CD4-positive, alpha-beta T cell (primary cell): Measurements from ENCODE around the gene MRPS5. TPM values are rescaled to one million over a fixed set of nuclear protein-coding genes. Genes with fewer than 3 reads are reported as not detected.

ENCODE experiments used
- ATAC-seq: fragments of 200-7000 bp; cut with Tn5 transposase; one replicate; pipeline ENCODE4 v1.10.0; 2022; ENCODE audit warnings: mild to moderate bottlenecking; ENCODE audit not compliant: poor library complexity
- CTCF ChIA-PET: fragments of 350-600 bp; sonication (Branson Sonifier 250); formaldehyde crosslinking; loops from one replicate; lab custom pipeline; 2021; ENCODE audit warnings: antibody characterized with exemption, inconsistent platforms; lab: Charles Lee
- POLR2A ChIA-PET: fragments of 350-600 bp; sonication (Branson Sonifier 250); formaldehyde crosslinking; loops from one replicate; lab custom pipeline; 2021; ENCODE audit warnings: antibody characterized with exemption, inconsistent platforms; lab: Charles Lee
- DNase-seq, 14 experiments: peaks; one replicate each; pipeline ENCODE4 v3.0.0-alpha.2; 2013 to 2020; ENCODE audit warnings: mixed read lengths in 2 of 14
- H3K27ac ChIP-seq, 2 donors: one replicate each; pipeline versions ENCODE4 v1.5.1 to v1.7.0; 2013; ENCODE audit warnings: low read length in 2 of 2, low read depth in 1 of 2, mild to moderate bottlenecking in 1 of 2
- H3K27me3 ChIP-seq, 2 experiments: 1 replicate in 1 of 2; 2 replicates in 1 of 2; pipeline versions ENCODE4 v1.6.1 to v1.7.0; 2013; ENCODE audit warnings: low read length in 2 of 2, control low read depth in 1 of 2, mild to moderate bottlenecking in 1 of 2, moderate library complexity in 1 of 2; ENCODE audit not compliant: insufficient read depth in 2 of 2, control insufficient read depth in 1 of 2
- H3K36me3 ChIP-seq: one replicate; pipeline ENCODE4 v1.6.1; 2013; ENCODE audit warnings: low read length, control low read depth; ENCODE audit not compliant: insufficient read depth
- H3K4me1 ChIP-seq: one replicate; pipeline ENCODE4 v1.6.1; 2013; ENCODE audit warnings: low read length, control low read depth; ENCODE audit not compliant: insufficient read depth
- H3K4me3 ChIP-seq: one replicate; pipeline ENCODE4 v1.5.1; 2013; ENCODE audit warnings: mild to moderate bottlenecking, low read length, moderate library complexity
- H3K9me3 ChIP-seq, 2 experiments: 1 replicate in 1 of 2; 2 replicates in 1 of 2; pipeline versions ENCODE4 v1.6.1 to v1.7.0; 2013; ENCODE audit warnings: low read length in 2 of 2, mild to moderate bottlenecking in 2 of 2, control low read depth in 1 of 2, moderate library complexity in 1 of 2; ENCODE audit not compliant: control insufficient read depth in 1 of 2, insufficient read depth in 1 of 2
- H3K27ac Mint-ChIP-seq: one replicate; pipeline ENCODE4 v1.8.0; 2020; ENCODE audit warnings: mixed read lengths
- H3K27me3 Mint-ChIP-seq: one replicate; pipeline ENCODE4 v1.8.0; 2021; ENCODE audit warnings: mixed read lengths
- H3K36me3 Mint-ChIP-seq: one replicate; pipeline ENCODE4 v1.8.0; 2021; ENCODE audit warnings: low read depth, mixed read lengths
- H3K4me1 Mint-ChIP-seq: one replicate; pipeline ENCODE4 v1.8.0; 2021; ENCODE audit warnings: low read depth, mixed read lengths
- H3K4me3 Mint-ChIP-seq: one replicate; pipeline ENCODE4 v1.8.0; 2020; ENCODE audit warnings: mild to moderate bottlenecking, mixed read lengths
- H3K9me3 Mint-ChIP-seq: one replicate; pipeline ENCODE4 v1.8.0; 2020; ENCODE audit warnings: mixed read lengths
- intact Hi-C, 2 experiments: fragments of 100-400 bp; cut with DNase I in 1 of 2; cut with micrococcal nuclease in 1 of 2; formaldehyde crosslinking; loops; one replicate each; pipeline versions ENCODE4 v1.15.1 to v1.9.0; 2023 to 2025; cut with DNase I, micrococcal nuclease
- total RNA-seq, 174 experiments: library from RNA in 2 of 174; stranded (reverse) in 2 of 174; gene quantifications; one replicate each; pipeline ENCODE4 v1.2.3 and lab custom pipeline; 2021 to 2026
- TF ChIP-seq, protein P1 (sequence below): fragments of 200-600 bp; IDR thresholded peaks from one replicate; pipeline ENCODE4 v1.8.0; 2022; ENCODE audit warnings: antibody characterized with exemption, mild to moderate bottlenecking

Gene MRPS5
- total RNA-seq, 2 experiments from 2014 or later, result 15.3 to 16.3 TPM

DNA sequence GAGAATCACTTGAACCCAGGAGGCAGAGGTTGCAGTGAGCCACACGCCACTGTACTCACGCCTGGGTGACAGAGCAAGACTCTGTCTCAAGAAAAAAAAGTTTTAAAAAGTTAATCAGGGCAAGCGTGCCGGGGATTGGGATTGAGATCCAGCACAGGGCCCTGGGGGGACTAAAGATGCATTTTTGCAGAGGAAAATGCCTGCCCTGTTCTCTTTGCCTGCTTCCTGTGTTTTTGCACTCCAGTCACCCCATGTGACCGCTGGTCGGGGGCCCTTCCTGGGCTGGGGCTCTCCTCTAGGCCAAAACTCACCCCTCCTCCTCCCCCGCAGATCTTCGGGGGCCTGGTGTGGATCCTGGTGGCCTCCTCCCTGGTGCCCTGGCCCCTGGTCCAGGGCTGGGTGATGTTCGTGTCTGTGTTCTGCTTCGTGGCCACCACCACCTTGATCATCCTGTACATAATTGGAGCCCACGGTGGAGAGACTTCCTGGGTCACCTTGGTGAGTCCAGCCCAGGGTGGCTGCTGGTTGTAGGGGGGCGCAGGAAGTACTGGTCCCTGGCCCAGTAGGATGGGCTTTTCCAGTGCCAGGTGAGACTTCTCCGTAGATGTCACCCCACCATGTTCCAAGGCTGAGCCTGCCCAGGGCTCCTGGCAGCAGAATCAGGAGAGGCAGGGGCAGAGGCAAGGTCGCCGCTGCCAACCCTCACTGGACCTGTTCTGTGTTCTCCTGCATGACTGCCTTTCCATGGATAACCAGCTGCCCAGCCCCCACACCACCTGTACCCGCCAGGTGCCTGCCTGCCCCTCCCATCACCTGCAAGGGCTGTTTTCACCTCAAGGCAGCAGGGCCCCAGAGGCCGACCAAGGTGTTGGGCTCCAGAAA lies 73.7 kb downstream of the MRPS5 start:
- CTCF ChIA-PET, result interaction anchor here (1.2 to 1.3 kb wide), 2 partner anchors 25 to 29 kb away, joined by 3 to 4 read pairs; no protein-coding TSS in a partner anchor
- Histone ChIP-seq H3K4me1 (peaks cover 71% of the 10 kb centered on the region), H3K9me3 (no peaks in the 10 kb centered on the region), H3K27ac (peak overlapping the region in 1 of 2 donors; percentile 9), H3K4me3 (no peak overlapping the region), H3K36me3 (peaks cover 63% of the 10 kb centered on the region), H3K27me3 (no peaks in the 10 kb centered on the region)
- peak overlapping the region; percentile 71 for H3K27ac Mint-ChIP-seq
- POLR2A ChIA-PET, result interaction anchor here (1.3 to 2.9 kb wide), 3 partner anchors 10 to 27 kb away, joined by 3 to 10 read pairs (median 5); partner anchors contain the start of gene MAL
- intact Hi-C loops, result no loop called here
- H3K4me3 Mint-ChIP-seq, result no peak overlapping the region
- TF ChIP-seq, protein P1, sequence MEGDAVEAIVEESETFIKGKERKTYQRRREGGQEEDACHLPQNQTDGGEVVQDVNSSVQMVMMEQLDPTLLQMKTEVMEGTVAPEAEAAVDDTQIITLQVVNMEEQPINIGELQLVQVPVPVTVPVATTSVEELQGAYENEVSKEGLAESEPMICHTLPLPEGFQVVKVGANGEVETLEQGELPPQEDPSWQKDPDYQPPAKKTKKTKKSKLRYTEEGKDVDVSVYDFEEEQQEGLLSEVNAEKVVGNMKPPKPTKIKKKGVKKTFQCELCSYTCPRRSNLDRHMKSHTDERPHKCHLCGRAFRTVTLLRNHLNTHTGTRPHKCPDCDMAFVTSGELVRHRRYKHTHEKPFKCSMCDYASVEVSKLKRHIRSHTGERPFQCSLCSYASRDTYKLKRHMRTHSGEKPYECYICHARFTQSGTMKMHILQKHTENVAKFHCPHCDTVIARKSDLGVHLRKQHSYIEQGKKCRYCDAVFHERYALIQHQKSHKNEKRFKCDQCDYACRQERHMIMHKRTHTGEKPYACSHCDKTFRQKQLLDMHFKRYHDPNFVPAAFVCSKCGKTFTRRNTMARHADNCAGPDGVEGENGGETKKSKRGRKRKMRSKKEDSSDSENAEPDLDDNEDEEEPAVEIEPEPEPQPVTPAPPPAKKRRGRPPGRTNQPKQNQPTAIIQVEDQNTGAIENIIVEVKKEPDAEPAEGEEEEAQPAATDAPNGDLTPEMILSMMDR, result no peak
- DNase-seq, result no peak
- peaks cover 75% of the 10 kb centered on the region for H3K36me3 Mint-ChIP-seq
- peaks cover 72% of the 10 kb centered on the region for H3K4me1 Mint-ChIP-seq
- no peak for ATAC-seq
- H3K9me3 Mint-ChIP-seq, result no peaks in the 10 kb centered on the region
- no peaks in the 10 kb centered on the region for H3K27me3 Mint-ChIP-seq

DNA sequence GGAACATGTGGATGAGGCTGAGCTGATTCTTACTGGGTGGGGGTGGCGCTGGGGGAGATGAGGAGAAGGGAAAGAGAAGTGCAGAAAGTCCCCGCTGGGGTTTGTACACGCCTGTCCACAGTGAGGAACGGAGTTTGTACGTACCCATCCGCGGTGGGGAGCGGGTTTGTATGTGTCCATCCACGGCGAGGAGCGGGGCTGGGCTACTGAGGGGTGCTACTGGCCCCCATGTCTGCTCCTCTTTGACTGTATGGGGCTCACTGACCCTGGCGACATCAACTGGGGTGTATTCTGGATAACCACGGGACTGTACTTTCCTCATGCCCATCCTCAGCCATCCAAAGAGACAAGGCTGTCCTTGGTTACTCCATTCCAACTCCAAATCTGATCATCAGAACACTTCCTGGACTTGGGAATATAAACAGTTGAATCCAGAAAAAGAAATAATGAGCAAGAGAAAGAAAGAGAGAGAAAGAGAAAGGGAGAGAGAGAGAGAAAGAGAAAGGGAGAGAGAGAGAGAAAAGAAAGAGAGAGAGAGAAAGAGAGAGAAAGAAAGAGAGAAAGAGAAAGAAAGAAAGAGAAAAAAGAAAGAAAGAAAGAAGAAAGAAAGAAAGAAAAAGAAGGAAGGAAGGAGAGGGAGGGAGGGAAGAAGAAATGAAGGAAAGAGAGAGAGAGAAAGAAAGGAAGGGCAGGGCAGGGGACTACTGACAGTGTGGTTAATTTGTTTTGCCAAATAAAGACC lies 75.1 kb downstream of the MRPS5 start:
- ChIA-PET CTCF (no interaction called here), POLR2A (interaction anchor here (2.9 kb wide), 1 partner anchor 28 kb away, joined by 10 read pairs; no protein-coding TSS in a partner anchor)
- H3K36me3 ChIP-seq, result peaks cover 54% of the 10 kb centered on the region
- no peaks in the 10 kb centered on the region for H3K9me3 ChIP-seq
- Mint-ChIP-seq H3K36me3 (peaks cover 68% of the 10 kb centered on the region), H3K27ac (peak overlapping the region; percentile 71), H3K27me3 (no peaks in the 10 kb centered on the region), H3K9me3 (no peaks in the 10 kb centered on the region), H3K4me1 (peaks cover 71% of the 10 kb centered on the region), H3K4me3 (no peak overlapping the region)
- ATAC-seq (no peak), DNase-seq (no peak)
- TF ChIP-seq, protein P1, result no peak
- H3K27ac ChIP-seq, result no peak overlapping the region
- H3K4me1 ChIP-seq, result peaks cover 71% of the 10 kb centered on the region
- no peak overlapping the region for H3K4me3 ChIP-seq
- intact Hi-C loops, result no loop called here
- H3K27me3 ChIP-seq, result no peaks in the 10 kb centered on the region

DNA sequence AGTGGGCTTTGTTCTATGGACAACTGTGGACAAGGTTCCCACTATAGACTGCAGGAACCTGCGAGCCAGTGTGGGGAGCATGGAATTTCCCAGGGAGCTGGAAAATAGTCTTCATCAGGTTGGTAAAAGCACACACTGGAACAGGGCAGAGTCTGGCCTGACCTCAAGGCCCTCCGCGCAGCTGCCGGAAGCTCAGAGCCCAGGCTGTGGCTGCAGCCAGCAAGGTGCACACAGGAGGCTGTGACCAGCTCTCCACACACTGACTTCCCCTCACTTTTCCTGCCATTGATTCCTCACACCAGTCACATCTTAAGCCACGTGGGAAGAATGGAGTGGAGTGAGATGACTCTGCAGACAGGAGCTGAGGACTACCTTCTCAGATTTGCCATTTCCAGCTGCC lies 77.0 kb downstream of the MRPS5 start:
- no peak overlapping the region for H3K4me3 ChIP-seq
- H3K27me3 ChIP-seq, result no peaks in the 10 kb centered on the region
- H3K9me3 ChIP-seq, result no peaks in the 10 kb centered on the region
- CTCF ChIA-PET, result interaction anchor here (0.6 to 1.6 kb wide), 2 partner anchors 22 to 35 kb away, joined by 4 to 7 read pairs; no protein-coding TSS in a partner anchor
- H3K4me1 ChIP-seq, result peaks cover 64% of the 10 kb centered on the region
- POLR2A ChIA-PET, result interaction anchor here (0.9 to 4.0 kb wide), 7 partner anchors 10 to 35 kb away, joined by 3 to 45 read pairs (median 6); partner anchors contain the start of gene MAL
- DNase-seq (no peak), ATAC-seq (no peak)
- Mint-ChIP-seq H3K27me3 (no peaks in the 10 kb centered on the region), H3K36me3 (peaks cover 54% of the 10 kb centered on the region), H3K4me3 (no peak overlapping the region), H3K4me1 (peaks cover 73% of the 10 kb centered on the region), H3K9me3 (no peaks in the 10 kb centered on the region), H3K27ac (peak overlapping the region; percentile 71)
- intact Hi-C loops, result loop anchor here in 1 of 2 experiments (5.0 kb wide), 1 partner anchor 33 kb away; no protein-coding TSS in a partner anchor
- TF ChIP-seq, protein P1, result no peak
- H3K27ac ChIP-seq, result no peak overlapping the region
- H3K36me3 ChIP-seq, result peaks cover 39% of the 10 kb centered on the region
